Effector memory CD8-positive, alpha-beta T cell (primary cell): Measurements from ENCODE around the gene SPACA6.
A peak's percentile ranks its signal among the peaks of the same experiment; 100 is the strongest.

ENCODE experiments used
- ATAC-seq: fragments of 150-1000 bp; cut with Tn5 transposase; replicated peaks from 2 replicates; pipeline ENCODE4 v1.10.0; 2021; ENCODE audit warnings: mild to moderate bottlenecking, moderate library complexity
- DNase-seq, 3 experiments: peaks; one replicate each; pipeline ENCODE4 v3.0.0; 2021
- H3K27ac Mint-ChIP-seq, 2 donors: one replicate each; pipeline ENCODE4 v1.8.0; 2022; ENCODE audit warnings: mild to moderate bottlenecking in 2 of 2, mixed read lengths in 2 of 2, moderate library complexity in 2 of 2
- H3K27me3 Mint-ChIP-seq, 2 donors: one replicate each; pipeline ENCODE4 v1.8.0; 2022; ENCODE audit warnings: mixed read lengths in 2 of 2
- H3K36me3 Mint-ChIP-seq: one replicate; pipeline ENCODE4 v1.8.0; 2022; ENCODE audit warnings: mild to moderate bottlenecking, moderate library complexity, mixed read lengths; ENCODE audit not compliant: insufficient read depth
- H3K4me1 Mint-ChIP-seq, 2 donors: one replicate each; pipeline ENCODE4 v1.8.0; 2022; ENCODE audit warnings: low read depth in 2 of 2, mixed read lengths in 2 of 2
- H3K4me3 Mint-ChIP-seq, 2 donors: one replicate each; pipeline ENCODE4 v1.8.0; 2022; ENCODE audit warnings: mild to moderate bottlenecking in 2 of 2, mixed read lengths in 2 of 2, moderate library complexity in 2 of 2
- H3K9me3 Mint-ChIP-seq, 2 donors: one replicate each; pipeline ENCODE4 v1.8.0; 2022; ENCODE audit warnings: mixed read lengths in 2 of 2

SPACA6 gene

GRCh38 chr19:51703575-51704515 lies 10.7 kb downstream of the SPACA6 start:
- Mint-ChIP-seq H3K4me1 (peaks cover 28 to 29% of the 10 kb centered on the region in 2 donors), H3K27ac (peak overlapping the region; percentile 92 to 97), H3K4me3 (peak overlapping the region; percentile 86 to 89), H3K36me3 (peaks cover 13% of the 10 kb centered on the region), H3K27me3 (peaks cover 0 to 9% of the 10 kb centered on the region in 2 donors), H3K9me3 (no peaks in the 10 kb centered on the region)
- ATAC-seq (peak; percentile 96), DNase-seq (peak; percentile 94 to 95 (median 95))

- ATAC-seq (no peak), DNase-seq (no peak)
- peak overlapping the region; percentile 92 to 97 for H3K27ac Mint-ChIP-seq
- peaks cover 13% of the 10 kb centered on the region for H3K36me3 Mint-ChIP-seq
- peaks cover 28 to 30% of the 10 kb centered on the region in 2 donors for H3K4me1 Mint-ChIP-seq
- H3K9me3 Mint-ChIP-seq: no peaks in the 10 kb centered on the region
- H3K27me3 Mint-ChIP-seq: peaks cover 0 to 10% of the 10 kb centered on the region in 2 donors
- H3K4me3 Mint-ChIP-seq: peak overlapping the region; percentile 86 to 89
Observed at GRCh38 chr19:51704626-51705025, 11.5 kb downstream of the SPACA6 start.

GRCh38 chr19:51706296-51706695 lies 13.2 kb downstream of the SPACA6 start:
- H3K9me3 Mint-ChIP-seq: no peaks in the 10 kb centered on the region
- no peak for DNase-seq
- peaks cover 28 to 30% of the 10 kb centered on the region in 2 donors for H3K4me1 Mint-ChIP-seq
- no peak for ATAC-seq
- peak overlapping the region; percentile 86 to 89 for H3K4me3 Mint-ChIP-seq
- peak overlapping the region in 1 of 2 donors; percentile 97 for H3K27ac Mint-ChIP-seq
- peaks cover 8 to 25% of the 10 kb centered on the region in 2 donors for H3K27me3 Mint-ChIP-seq
- H3K36me3 Mint-ChIP-seq: peaks cover 13% of the 10 kb centered on the region

GRCh38 chr19:51706885-51707284 lies 13.8 kb downstream of the SPACA6 start:
- ATAC-seq (no peak), DNase-seq (no peak)
- Mint-ChIP-seq H3K36me3 (peaks cover 13% of the 10 kb centered on the region), H3K4me3 (peak overlapping the region in 1 of 2 donors; percentile 89), H3K4me1 (peaks cover 28 to 30% of the 10 kb centered on the region in 2 donors), H3K27me3 (peaks cover 8 to 25% of the 10 kb centered on the region in 2 donors), H3K9me3 (no peaks in the 10 kb centered on the region), H3K27ac (no peak overlapping the region)

GRCh38 chr19:51708811-51709210 lies 15.7 kb downstream of the SPACA6 start:
- ATAC-seq (no peak), DNase-seq (no peak)
- no peaks in the 10 kb centered on the region for H3K9me3 Mint-ChIP-seq
- H3K27me3 Mint-ChIP-seq: peaks cover 12 to 26% of the 10 kb centered on the region in 2 donors
- peaks cover 9% of the 10 kb centered on the region for H3K36me3 Mint-ChIP-seq
- no peak overlapping the region for H3K4me3 Mint-ChIP-seq
- peaks cover 15 to 18% of the 10 kb centered on the region in 2 donors for H3K4me1 Mint-ChIP-seq
- no peak overlapping the region for H3K27ac Mint-ChIP-seq

GRCh38 chr19:51709575-51709974 lies 16.4 kb downstream of the SPACA6 start:
- Mint-ChIP-seq H3K27ac (no peak overlapping the region), H3K4me3 (no peak overlapping the region), H3K36me3 (peaks cover 7% of the 10 kb centered on the region), H3K27me3 (peaks cover 12 to 26% of the 10 kb centered on the region in 2 donors), H3K9me3 (no peaks in the 10 kb centered on the region), H3K4me1 (peaks cover 10 to 15% of the 10 kb centered on the region in 2 donors)
- DNase-seq: no peak
- no peak for ATAC-seq

GRCh38 chr19:51710163-51710562 lies 17.0 kb downstream of the SPACA6 start:
- ATAC-seq (no peak), DNase-seq (no peak)
- H3K9me3 Mint-ChIP-seq: peaks cover 1 to 3% of the 10 kb centered on the region in 2 donors
- peaks cover 12 to 30% of the 10 kb centered on the region in 2 donors for H3K27me3 Mint-ChIP-seq
- H3K4me1 Mint-ChIP-seq: peaks cover 4 to 10% of the 10 kb centered on the region in 2 donors
- H3K36me3 Mint-ChIP-seq: peaks cover 1% of the 10 kb centered on the region
- no peak overlapping the region for H3K27ac Mint-ChIP-seq
- H3K4me3 Mint-ChIP-seq: no peak overlapping the region

- Mint-ChIP-seq H3K27me3 (peaks cover 28 to 43% of the 10 kb centered on the region in 2 donors), H3K4me1 (peaks cover 0 to 1% of the 10 kb centered on the region in 2 donors), H3K4me3 (no peak overlapping the region), H3K36me3 (no peaks in the 10 kb centered on the region), H3K27ac (no peak overlapping the region), H3K9me3 (peaks cover 3 to 12% of the 10 kb centered on the region in 2 donors)
- no peak for ATAC-seq
- DNase-seq: no peak
Observed at GRCh38 chr19:51711702-51712101, 18.6 kb downstream of the SPACA6 start.

GRCh38 chr19:51712461-51713081 lies 19.4 kb downstream of the SPACA6 start:
- ATAC-seq: no peak
- Mint-ChIP-seq H3K4me1 (peaks cover 0 to 1% of the 10 kb centered on the region in 2 donors), H3K27ac (no peak overlapping the region), H3K9me3 (peaks cover 3 to 12% of the 10 kb centered on the region in 2 donors), H3K27me3 (peaks cover 33 to 49% of the 10 kb centered on the region in 2 donors), H3K4me3 (no peak overlapping the region), H3K36me3 (no peaks in the 10 kb centered on the region)
- DNase-seq: no peak

GRCh38 chr19:51713319-51714285 lies 20.5 kb downstream of the SPACA6 start:
- Mint-ChIP-seq H3K27me3 (peaks cover 42 to 58% of the 10 kb centered on the region in 2 donors), H3K4me1 (peaks cover 0 to 1% of the 10 kb centered on the region in 2 donors), H3K4me3 (no peak overlapping the region), H3K9me3 (peaks cover 3 to 12% of the 10 kb centered on the region in 2 donors), H3K36me3 (no peaks in the 10 kb centered on the region), H3K27ac (no peak overlapping the region)
- ATAC-seq: no peak
- no peak for DNase-seq

GRCh38 chr19:51714848-51715247 lies 21.7 kb downstream of the SPACA6 start:
- Mint-ChIP-seq H3K36me3 (no peaks in the 10 kb centered on the region), H3K4me1 (no peaks in the 10 kb centered on the region), H3K27me3 (peaks cover 47 to 65% of the 10 kb centered on the region in 2 donors), H3K27ac (no peak overlapping the region), H3K9me3 (peaks cover 3 to 12% of the 10 kb centered on the region in 2 donors), H3K4me3 (no peak overlapping the region)
- no peak for DNase-seq
- ATAC-seq: no peak

GRCh38 chr19:51715850-51716249 lies 22.7 kb downstream of the SPACA6 start:
- Mint-ChIP-seq H3K4me3 (no peak overlapping the region), H3K27ac (no peak overlapping the region), H3K36me3 (no peaks in the 10 kb centered on the region), H3K4me1 (peaks cover 0 to 2% of the 10 kb centered on the region in 2 donors), H3K9me3 (peaks cover 3 to 12% of the 10 kb centered on the region in 2 donors), H3K27me3 (peaks cover 44 to 61% of the 10 kb centered on the region in 2 donors)
- ATAC-seq (no peak), DNase-seq (no peak)
